WTC11 (cell line): Measurements from ENCODE around the gene ZNF786. TPM values are rescaled to one million over a fixed set of nuclear protein-coding genes. Genes with fewer than 3 reads are reported as not detected.

Experiments used
- ATAC-seq: fragments of 200-7000 bp; cut with Tn5 transposase; 2 replicates; pipeline ENCODE4 v1.10.0; 2021; ENCODE audit warnings: mild to moderate bottlenecking, moderate library complexity
- CTCF ChIA-PET: fragments of 300-600 bp; sonication (Branson Sonifier 250); formaldehyde crosslinking; loops from one replicate; lab custom pipeline; 2021; ENCODE audit warnings: antibody characterized with exemption; lab: Charles Lee
- POLR2A ChIA-PET: fragments of 350-600 bp; sonication (Branson Sonifier 250); formaldehyde crosslinking; loops from one replicate; lab custom pipeline; 2021; ENCODE audit warnings: antibody characterized with exemption; lab: Charles Lee
- DNase-seq: peaks from one replicate; pipeline ENCODE4 v3.0.0; 2021; ENCODE audit warnings: low spot score
- H3K27ac Mint-ChIP-seq: 2 replicates; pipeline ENCODE4 v1.8.0; 2021; ENCODE audit warnings: mixed read lengths
- H3K27me3 Mint-ChIP-seq: 2 replicates; pipeline ENCODE4 v1.8.0; 2021; ENCODE audit warnings: low read depth, mild to moderate bottlenecking, moderate library complexity, mixed read lengths
- H3K36me3 Mint-ChIP-seq: 2 replicates; pipeline ENCODE4 v1.8.0; 2021; ENCODE audit warnings: mixed read lengths
- H3K4me1 Mint-ChIP-seq: 2 replicates; pipeline ENCODE4 v1.8.0; 2022; ENCODE audit warnings: mixed read lengths
- H3K4me3 Mint-ChIP-seq: 2 replicates; pipeline ENCODE4 v1.8.0; 2021; ENCODE audit warnings: mild to moderate bottlenecking, moderate library complexity, mixed read lengths
- H3K9me3 Mint-ChIP-seq: 2 replicates; pipeline ENCODE4 v1.8.0; 2021; ENCODE audit warnings: mixed read lengths
- AR ChIP-seq: fragments of 250-450 bp; sonication (Bioruptor Pico); IDR thresholded peaks from 2 replicates; pipeline ENCODE4 v1.9.0; 2021; ENCODE audit warnings: mild to moderate bottlenecking
- CBFB ChIP-seq: sonication (generic); formaldehyde crosslinking; IDR thresholded peaks from 2 replicates; pipeline ENCODE4 v1.8.1; 2022; ENCODE audit warnings: mild to moderate bottlenecking, low read depth, missing genetic modification reagents
- ELF4 ChIP-seq: sonication (generic); formaldehyde crosslinking; IDR thresholded peaks from 2 replicates; pipeline ENCODE4 v1.8.1; 2022; ENCODE audit warnings: low read depth, mild to moderate bottlenecking, moderate library complexity, missing genetic modification reagents
- ESRRA ChIP-seq: sonication (generic); formaldehyde crosslinking; IDR thresholded peaks from 2 replicates; pipeline ENCODE4 v1.8.1; 2022; ENCODE audit warnings: mild to moderate bottlenecking, missing genetic modification reagents, borderline replicate concordance
- GABPB1 ChIP-seq: sonication (generic); formaldehyde crosslinking; IDR thresholded peaks from 2 replicates; pipeline ENCODE4 v1.8.1; 2023; ENCODE audit warnings: mild to moderate bottlenecking, missing genetic modification reagents
- JUN ChIP-seq: sonication (generic); formaldehyde crosslinking; IDR thresholded peaks from 2 replicates; pipeline ENCODE4 v1.8.0; 2023; ENCODE audit warnings: mild to moderate bottlenecking, missing genetic modification reagents
- NFYB ChIP-seq: sonication (generic); formaldehyde crosslinking; conservative IDR thresholded peaks from 2 replicates; pipeline ENCODE4 v1.8.0; 2022; ENCODE audit warnings: low read depth, missing genetic modification reagents
- RORB ChIP-seq: fragments of 250-450 bp; sonication (Bioruptor Pico); IDR thresholded peaks from 2 replicates; pipeline ENCODE4 v1.9.0; 2021; ENCODE audit warnings: mild to moderate bottlenecking
- ZNF121 ChIP-seq: sonication (generic); formaldehyde crosslinking; IDR thresholded peaks from 2 replicates; pipeline ENCODE4 v1.8.0; 2023; ENCODE audit warnings: missing genetic modification reagents
- ZNF263 ChIP-seq: sonication (generic); formaldehyde crosslinking; IDR thresholded peaks from 2 replicates; pipeline ENCODE4 v1.8.1; 2022; ENCODE audit warnings: low read depth, mild to moderate bottlenecking, moderate library complexity, missing genetic modification reagents
- ZNF423 ChIP-seq: fragments of 250-450 bp; sonication (Bioruptor Pico); IDR thresholded peaks from 2 replicates; pipeline ENCODE4 v2.1.2; 2022; ENCODE audit warnings: mild to moderate bottlenecking, moderate library complexity
- total RNA-seq: library from RNA; stranded (reverse); gene quantifications from 3 replicates; pipeline ENCODE4 v1.2.3, GENCODE V29; 2021
- TF ChIP-seq, protein P1 (sequence below): fragments of 250-450 bp; sonication (Bioruptor Pico); conservative IDR thresholded peaks from 2 replicates; pipeline ENCODE4 v1.9.0; 2021; ENCODE audit warnings: mild to moderate bottlenecking
- TF ChIP-seq, protein P2 (sequence below): sonication (generic); formaldehyde crosslinking; IDR thresholded peaks from 2 replicates; pipeline ENCODE4 v1.8.1; 2023; ENCODE audit warnings: mild to moderate bottlenecking, missing genetic modification reagents, moderate library complexity
- TF ChIP-seq, protein P3 (sequence below): sonication (generic); formaldehyde crosslinking; IDR thresholded peaks from 2 replicates; pipeline ENCODE4 v1.8.1; 2023; ENCODE audit warnings: mild to moderate bottlenecking, missing genetic modification reagents, borderline replicate concordance
- TF ChIP-seq, protein P4 (sequence below): sonication (generic); formaldehyde crosslinking; IDR thresholded peaks from 2 replicates; pipeline ENCODE4 v1.8.1; 2022; ENCODE audit warnings: mild to moderate bottlenecking, missing genetic modification reagents, moderate library complexity, borderline replicate concordance

The ZNF786 gene
- total RNA-seq, 1 experiment from 2014 or later: 11.4 TPM

GRCh38 chr7:149130572-149131198, 40.2 kb upstream of the ZNF786 start:
- TF ChIP-seq AR (no peak), GABPB1 (no peak), RORB (no peak), ZNF263 (CRISPR knock-in tag) (no peak), NFYB (CRISPR knock-in tag) (no peak), ZNF121 (no peak), ELF4 (CRISPR knock-in tag) (no peak), JUN (CRISPR knock-in tag) (no peak), ZNF423 (CRISPR knock-in tag) (no peak), ESRRA (CRISPR knock-in tag) (no peak), CBFB (CRISPR knock-in tag) (no peak)
- TF ChIP-seq, protein P1, sequence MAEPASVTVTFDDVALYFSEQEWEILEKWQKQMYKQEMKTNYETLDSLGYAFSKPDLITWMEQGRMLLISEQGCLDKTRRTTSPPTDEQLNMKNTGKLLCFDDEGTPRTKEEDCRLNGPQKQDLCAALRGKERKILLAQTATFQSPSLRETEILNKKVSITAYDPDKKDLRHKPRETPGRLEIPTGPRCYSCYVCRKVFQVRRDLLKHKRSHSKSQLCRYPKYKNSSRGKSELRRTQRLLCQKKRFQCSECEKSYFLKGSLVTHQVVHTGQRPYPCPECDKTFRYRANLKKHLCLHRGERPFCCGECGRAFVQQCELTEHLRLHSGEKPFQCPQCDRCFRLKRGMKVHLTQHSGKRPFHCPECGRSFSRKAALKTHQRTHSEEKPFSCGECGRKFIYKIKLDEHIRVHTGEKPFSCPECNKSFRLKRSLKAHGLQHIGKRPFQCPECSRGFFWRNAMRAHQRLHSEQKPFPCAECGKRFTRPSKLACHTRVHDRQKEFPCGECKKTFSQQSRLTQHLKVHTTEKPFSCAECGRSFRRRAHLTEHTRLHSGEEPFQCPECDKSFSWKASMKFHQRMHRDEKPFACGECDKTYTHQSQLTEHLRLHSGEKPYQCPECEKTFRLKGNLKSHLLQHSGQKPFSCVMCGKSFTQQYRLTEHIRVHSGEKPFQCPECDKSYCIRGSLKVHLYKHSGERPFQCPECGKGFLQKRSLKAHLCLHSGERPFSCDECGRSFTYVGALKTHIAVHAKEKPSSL (CRISPR knock-in tag): no peak
- TF ChIP-seq, protein P2, sequence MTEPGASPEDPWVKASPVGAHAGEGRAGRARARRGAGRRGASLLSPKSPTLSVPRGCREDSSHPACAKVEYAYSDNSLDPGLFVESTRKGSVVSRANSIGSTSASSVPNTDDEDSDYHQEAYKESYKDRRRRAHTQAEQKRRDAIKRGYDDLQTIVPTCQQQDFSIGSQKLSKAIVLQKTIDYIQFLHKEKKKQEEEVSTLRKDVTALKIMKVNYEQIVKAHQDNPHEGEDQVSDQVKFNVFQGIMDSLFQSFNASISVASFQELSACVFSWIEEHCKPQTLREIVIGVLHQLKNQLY: no peak
- TF ChIP-seq, protein P3, sequence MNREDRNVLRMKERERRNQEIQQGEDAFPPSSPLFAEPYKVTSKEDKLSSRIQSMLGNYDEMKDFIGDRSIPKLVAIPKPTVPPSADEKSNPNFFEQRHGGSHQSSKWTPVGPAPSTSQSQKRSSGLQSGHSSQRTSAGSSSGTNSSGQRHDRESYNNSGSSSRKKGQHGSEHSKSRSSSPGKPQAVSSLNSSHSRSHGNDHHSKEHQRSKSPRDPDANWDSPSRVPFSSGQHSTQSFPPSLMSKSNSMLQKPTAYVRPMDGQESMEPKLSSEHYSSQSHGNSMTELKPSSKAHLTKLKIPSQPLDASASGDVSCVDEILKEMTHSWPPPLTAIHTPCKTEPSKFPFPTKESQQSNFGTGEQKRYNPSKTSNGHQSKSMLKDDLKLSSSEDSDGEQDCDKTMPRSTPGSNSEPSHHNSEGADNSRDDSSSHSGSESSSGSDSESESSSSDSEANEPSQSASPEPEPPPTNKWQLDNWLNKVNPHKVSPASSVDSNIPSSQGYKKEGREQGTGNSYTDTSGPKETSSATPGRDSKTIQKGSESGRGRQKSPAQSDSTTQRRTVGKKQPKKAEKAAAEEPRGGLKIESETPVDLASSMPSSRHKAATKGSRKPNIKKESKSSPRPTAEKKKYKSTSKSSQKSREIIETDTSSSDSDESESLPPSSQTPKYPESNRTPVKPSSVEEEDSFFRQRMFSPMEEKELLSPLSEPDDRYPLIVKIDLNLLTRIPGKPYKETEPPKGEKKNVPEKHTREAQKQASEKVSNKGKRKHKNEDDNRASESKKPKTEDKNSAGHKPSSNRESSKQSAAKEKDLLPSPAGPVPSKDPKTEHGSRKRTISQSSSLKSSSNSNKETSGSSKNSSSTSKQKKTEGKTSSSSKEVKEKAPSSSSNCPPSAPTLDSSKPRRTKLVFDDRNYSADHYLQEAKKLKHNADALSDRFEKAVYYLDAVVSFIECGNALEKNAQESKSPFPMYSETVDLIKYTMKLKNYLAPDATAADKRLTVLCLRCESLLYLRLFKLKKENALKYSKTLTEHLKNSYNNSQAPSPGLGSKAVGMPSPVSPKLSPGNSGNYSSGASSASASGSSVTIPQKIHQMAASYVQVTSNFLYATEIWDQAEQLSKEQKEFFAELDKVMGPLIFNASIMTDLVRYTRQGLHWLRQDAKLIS (CRISPR knock-in tag): no peak
- TF ChIP-seq, protein P4, sequence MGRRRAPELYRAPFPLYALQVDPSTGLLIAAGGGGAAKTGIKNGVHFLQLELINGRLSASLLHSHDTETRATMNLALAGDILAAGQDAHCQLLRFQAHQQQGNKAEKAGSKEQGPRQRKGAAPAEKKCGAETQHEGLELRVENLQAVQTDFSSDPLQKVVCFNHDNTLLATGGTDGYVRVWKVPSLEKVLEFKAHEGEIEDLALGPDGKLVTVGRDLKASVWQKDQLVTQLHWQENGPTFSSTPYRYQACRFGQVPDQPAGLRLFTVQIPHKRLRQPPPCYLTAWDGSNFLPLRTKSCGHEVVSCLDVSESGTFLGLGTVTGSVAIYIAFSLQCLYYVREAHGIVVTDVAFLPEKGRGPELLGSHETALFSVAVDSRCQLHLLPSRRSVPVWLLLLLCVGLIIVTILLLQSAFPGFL: no peak
- TF ChIP-seq, all 79 proteins: peak for 0
- Mint-ChIP-seq H3K4me1 (peaks cover 14% of the 10 kb centered on the region), H3K4me3 (no peak overlapping the region), H3K9me3 (peaks cover 10% of the 10 kb centered on the region), H3K27ac (peak overlapping the region; percentile 56; the same call in 1 of the 2 replicates), H3K36me3 (peaks cover 35% of the 10 kb centered on the region), H3K27me3 (peaks cover 6% of the 10 kb centered on the region; the same call in 1 of the 2 replicates)
- DNase-seq (no peak), ATAC-seq (no peak)
- ChIA-PET CTCF (no interaction called here), POLR2A (no interaction called here)
